ENCODE data around the gene ARHGDIB. TPM values are rescaled to one million over a fixed set of nuclear protein-coding genes. Genes with fewer than 3 reads are reported as not detected.

ARHGDIB gene
- total RNA-seq, 4 donors from 2014 or later, result 20.6 to 88.6 (median 44.0) TPM

- no peak for DNase-seq
- Histone ChIP-seq H3K27ac (no peak overlapping the region), H3K4me1 (peaks cover 0 to 4% of the 10 kb centered on the region in 2 donors), H3K9me3 (no peaks in the 10 kb centered on the region), H3K36me3 (no peaks in the 10 kb centered on the region), H3K27me3 (no peaks in the 10 kb centered on the region), H3K4me3 (no peak overlapping the region)
- ATAC-seq, result no peak
- in situ Hi-C loops (cut with MboI; ENCODE audit: low sequenced_read_pairs in 4 of 4) (no loop called here), intact Hi-C loops (cut with DNase I; ENCODE audit: low total_unique reads) (no loop called here)
- TF ChIP-seq, protein P1, sequence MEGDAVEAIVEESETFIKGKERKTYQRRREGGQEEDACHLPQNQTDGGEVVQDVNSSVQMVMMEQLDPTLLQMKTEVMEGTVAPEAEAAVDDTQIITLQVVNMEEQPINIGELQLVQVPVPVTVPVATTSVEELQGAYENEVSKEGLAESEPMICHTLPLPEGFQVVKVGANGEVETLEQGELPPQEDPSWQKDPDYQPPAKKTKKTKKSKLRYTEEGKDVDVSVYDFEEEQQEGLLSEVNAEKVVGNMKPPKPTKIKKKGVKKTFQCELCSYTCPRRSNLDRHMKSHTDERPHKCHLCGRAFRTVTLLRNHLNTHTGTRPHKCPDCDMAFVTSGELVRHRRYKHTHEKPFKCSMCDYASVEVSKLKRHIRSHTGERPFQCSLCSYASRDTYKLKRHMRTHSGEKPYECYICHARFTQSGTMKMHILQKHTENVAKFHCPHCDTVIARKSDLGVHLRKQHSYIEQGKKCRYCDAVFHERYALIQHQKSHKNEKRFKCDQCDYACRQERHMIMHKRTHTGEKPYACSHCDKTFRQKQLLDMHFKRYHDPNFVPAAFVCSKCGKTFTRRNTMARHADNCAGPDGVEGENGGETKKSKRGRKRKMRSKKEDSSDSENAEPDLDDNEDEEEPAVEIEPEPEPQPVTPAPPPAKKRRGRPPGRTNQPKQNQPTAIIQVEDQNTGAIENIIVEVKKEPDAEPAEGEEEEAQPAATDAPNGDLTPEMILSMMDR (IDR thresholded peaks at IDR 0.05 in 4 of 5, conservative IDR thresholded peaks at IDR 0.05 in 1 of 5), result no peak
- no peak for TF ChIP-seq POLR2A (IDR thresholded peaks at IDR 0.05)
Observed at GRCh38 chr12:14930299-14930698, 31.1 kb downstream of the ARHGDIB start.

DNA sequence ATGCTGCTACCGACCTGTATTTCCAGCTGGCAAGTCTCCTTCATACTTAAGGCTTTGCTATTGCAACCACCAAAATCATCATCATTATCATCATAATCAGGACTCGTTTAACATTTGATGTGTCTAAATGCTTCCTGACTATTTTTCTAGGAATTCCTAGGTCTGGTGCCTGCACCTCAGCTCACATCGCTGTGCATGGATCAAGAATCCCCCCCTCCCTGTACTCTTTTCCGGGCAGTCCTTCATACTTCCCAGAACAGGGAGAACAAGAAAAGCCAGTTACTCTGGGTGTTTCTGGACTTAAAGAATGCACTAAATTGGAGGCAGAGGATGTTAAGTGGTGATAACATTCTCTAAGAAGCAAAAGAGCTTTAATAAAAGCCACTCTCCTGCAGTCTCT, 32.5 kb downstream of the ARHGDIB start:
- H3K9me3 ChIP-seq, result no peaks in the 10 kb centered on the region
- no peak for TF ChIP-seq POLR2A (IDR thresholded peaks at IDR 0.05)
- TF ChIP-seq, protein P1 (IDR thresholded peaks at IDR 0.05 in 4 of 5, conservative IDR thresholded peaks at IDR 0.05 in 1 of 5), result no peak
- H3K27ac ChIP-seq, result no peak overlapping the region
- intact Hi-C loops (cut with DNase I; ENCODE audit: low total_unique reads), result no loop called here
- ATAC-seq (no peak), DNase-seq (no peak)
- no peaks in the 10 kb centered on the region for H3K36me3 ChIP-seq
- no peaks in the 10 kb centered on the region for H3K27me3 ChIP-seq
- no peaks in the 10 kb centered on the region for H3K4me1 ChIP-seq
- H3K4me3 ChIP-seq, result no peak overlapping the region
- in situ Hi-C loops (cut with MboI; ENCODE audit: low sequenced_read_pairs in 4 of 4), result no loop called here

DNA sequence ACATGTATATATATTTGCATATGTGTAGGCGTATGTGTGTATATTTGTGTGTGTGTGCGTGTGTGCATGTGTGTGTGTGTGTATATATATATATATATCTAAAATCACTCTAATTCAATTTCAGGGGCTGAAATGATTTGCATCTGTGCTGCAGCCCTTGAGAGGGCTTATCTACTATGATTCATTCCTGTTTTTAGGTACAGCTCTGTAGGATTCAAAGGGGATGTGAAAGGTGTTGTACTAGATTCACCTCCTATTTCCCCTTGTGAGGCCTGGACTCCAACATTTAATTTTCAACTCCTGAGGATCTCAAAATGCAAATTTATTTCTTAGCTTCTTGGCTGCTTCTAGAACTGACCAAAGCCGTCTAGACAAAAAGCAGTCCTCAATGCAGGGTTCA, 34.1 kb downstream of the ARHGDIB start:
- intact Hi-C loops (cut with DNase I; ENCODE audit: low total_unique reads), result no loop called here
- in situ Hi-C loops (cut with MboI; ENCODE audit: low sequenced_read_pairs in 4 of 4), result no loop called here
- Histone ChIP-seq H3K9me3 (no peaks in the 10 kb centered on the region), H3K27ac (no peak overlapping the region), H3K36me3 (no peaks in the 10 kb centered on the region), H3K27me3 (no peaks in the 10 kb centered on the region), H3K4me1 (no peaks in the 10 kb centered on the region), H3K4me3 (no peak overlapping the region)
- DNase-seq (no peak), ATAC-seq (no peak)
- no peak for TF ChIP-seq POLR2A (IDR thresholded peaks at IDR 0.05)
- TF ChIP-seq, protein P1 (IDR thresholded peaks at IDR 0.05 in 4 of 5, conservative IDR thresholded peaks at IDR 0.05 in 1 of 5), result no peak

- Histone ChIP-seq H3K4me3 (no peak overlapping the region), H3K27ac (no peak overlapping the region), H3K27me3 (no peaks in the 10 kb centered on the region), H3K4me1 (no peaks in the 10 kb centered on the region), H3K9me3 (no peaks in the 10 kb centered on the region), H3K36me3 (no peaks in the 10 kb centered on the region)
- TF ChIP-seq POLR2A (IDR thresholded peaks at IDR 0.05), result no peak
- TF ChIP-seq, protein P1 (IDR thresholded peaks at IDR 0.05 in 4 of 5, conservative IDR thresholded peaks at IDR 0.05 in 1 of 5), result no peak
- intact Hi-C loops (cut with DNase I; ENCODE audit: low total_unique reads) (no loop called here), in situ Hi-C loops (cut with MboI; ENCODE audit: low sequenced_read_pairs in 4 of 4) (no loop called here)
- ATAC-seq (no peak), DNase-seq (no peak)
Observed at GRCh38 chr12:14924541-14924940, 36.9 kb downstream of the ARHGDIB start.

DNA sequence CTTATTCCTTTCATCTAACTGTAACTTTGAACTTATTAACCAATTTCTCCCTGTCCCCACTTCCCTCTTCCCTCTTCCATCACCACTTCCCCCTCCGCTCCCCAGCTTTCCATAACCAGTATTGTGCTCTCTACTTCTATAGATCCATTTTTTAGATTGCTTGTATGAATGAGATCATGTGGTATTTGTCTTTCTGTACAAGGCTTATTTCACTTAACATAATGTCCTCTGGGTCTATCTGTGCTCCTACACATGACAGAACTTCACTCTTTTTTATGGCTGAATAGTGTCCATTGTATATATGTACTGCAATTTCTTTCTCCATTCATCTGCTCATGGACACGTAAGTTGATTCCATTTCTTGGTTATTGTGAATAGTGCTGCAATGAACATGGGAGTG, 37.5 kb downstream of the ARHGDIB start:
- TF ChIP-seq, protein P1 (IDR thresholded peaks at IDR 0.05 in 4 of 5, conservative IDR thresholded peaks at IDR 0.05 in 1 of 5), result no peak
- TF ChIP-seq POLR2A (IDR thresholded peaks at IDR 0.05), result no peak
- H3K9me3 ChIP-seq, result no peaks in the 10 kb centered on the region
- H3K27me3 ChIP-seq, result no peaks in the 10 kb centered on the region
- DNase-seq (no peak), ATAC-seq (no peak)
- no peaks in the 10 kb centered on the region for H3K4me1 ChIP-seq
- H3K36me3 ChIP-seq, result no peaks in the 10 kb centered on the region
- intact Hi-C loops (cut with DNase I; ENCODE audit: low total_unique reads), result no loop called here
- in situ Hi-C loops (cut with MboI; ENCODE audit: low sequenced_read_pairs in 4 of 4), result no loop called here
- H3K27ac ChIP-seq, result no peak overlapping the region
- H3K4me3 ChIP-seq, result no peak overlapping the region

Data from gastrocnemius medialis (tissue), 4 donors.